ENCODE data around the gene YJEFN3. TPM values are rescaled to one million over a fixed set of nuclear protein-coding genes. Genes with fewer than 3 reads are reported as not detected.

The YJEFN3 gene
- total and polyA plus RNA-seq, 2 donors from 2014 or later = 3.1 to 3.7 TPM

GRCh38 chr19:19544257-19544953, 15.7 kb downstream of the YJEFN3 start:
- Histone ChIP-seq H3K9ac (ENCODE audit: low read length in 3 of 3) (no peak overlapping the region), H3K9me3 (ENCODE audit: control insufficient read depth in 2 of 3, insufficient read depth in 1 of 3, low read length in 3 of 3) (no peaks in the 10 kb centered on the region), H3K27me3 (ENCODE audit: control insufficient read depth, insufficient read depth, low read length) (peaks cover 9% of the 10 kb centered on the region), H3K4me3 (ENCODE audit: low read length in 3 of 3) (no peak overlapping the region), H3K36me3 (ENCODE audit: control insufficient read depth in 2 of 3, insufficient read depth in 3 of 3, low read length in 3 of 3) (no peaks in the 10 kb centered on the region), H3K27ac (ENCODE audit: low read depth in 2 of 2, low read length in 2 of 2) (no peak overlapping the region), H3K4me1 (ENCODE audit: control insufficient read depth in 2 of 3, insufficient read depth in 2 of 3, low read depth in 1 of 3, low read length in 3 of 3) (peaks cover 0 to 8% (median 0%) of the 10 kb centered on the region in 3 donors)
- DNase-seq (peak in 2 of 5 donors; percentile 34 to 67), FAIRE-seq (no peak)
- intact Hi-C loops (cut with DNase I) = no loop called here
- TF ChIP-seq CTCF (IDR thresholded peaks at IDR 0.05; ENCODE audit: borderline replicate concordance, extremely low read depth, insufficient read depth) = no peak

- DNase-seq = peak in 2 of 5 donors; percentile 54 to 72
- no peaks in the 10 kb centered on the region for H3K9me3 ChIP-seq (ENCODE audit: control insufficient read depth in 2 of 3, insufficient read depth in 1 of 3, low read length in 3 of 3)
- FAIRE-seq = no peak
- intact Hi-C loops (cut with DNase I) = no loop called here
- peaks cover 0 to 8% (median 0%) of the 10 kb centered on the region in 3 donors for H3K4me1 ChIP-seq (ENCODE audit: control insufficient read depth in 2 of 3, insufficient read depth in 2 of 3, low read depth in 1 of 3, low read length in 3 of 3)
- H3K27me3 ChIP-seq (ENCODE audit: control insufficient read depth, insufficient read depth, low read length) = peaks cover 7% of the 10 kb centered on the region
- no peaks in the 10 kb centered on the region for H3K36me3 ChIP-seq (ENCODE audit: control insufficient read depth in 2 of 3, insufficient read depth in 3 of 3, low read length in 3 of 3)
- H3K27ac ChIP-seq (ENCODE audit: low read depth in 2 of 2, low read length in 2 of 2) = no peak overlapping the region
- TF ChIP-seq CTCF (IDR thresholded peaks at IDR 0.05; ENCODE audit: borderline replicate concordance, extremely low read depth, insufficient read depth) = no peak
- no peak overlapping the region for H3K4me3 ChIP-seq (ENCODE audit: low read length in 3 of 3)
- no peak overlapping the region for H3K9ac ChIP-seq (ENCODE audit: low read length in 3 of 3)
Observed at GRCh38 chr19:19544954-19545591, 16.4 kb downstream of the YJEFN3 start.

GRCh38 chr19:19545707-19546106, 17.0 kb downstream of the YJEFN3 start:
- no peak overlapping the region for H3K27ac ChIP-seq (ENCODE audit: low read depth in 2 of 2, low read length in 2 of 2)
- intact Hi-C loops (cut with DNase I) = no loop called here
- no peak for FAIRE-seq
- DNase-seq = no peak
- no peak overlapping the region for H3K4me3 ChIP-seq (ENCODE audit: low read length in 3 of 3)
- H3K9me3 ChIP-seq (ENCODE audit: control insufficient read depth in 2 of 3, insufficient read depth in 1 of 3, low read length in 3 of 3) = no peaks in the 10 kb centered on the region
- peaks cover 0 to 6% (median 0%) of the 10 kb centered on the region in 3 donors for H3K4me1 ChIP-seq (ENCODE audit: control insufficient read depth in 2 of 3, insufficient read depth in 2 of 3, low read depth in 1 of 3, low read length in 3 of 3)
- H3K36me3 ChIP-seq (ENCODE audit: control insufficient read depth in 2 of 3, insufficient read depth in 3 of 3, low read length in 3 of 3) = no peaks in the 10 kb centered on the region
- no peak for TF ChIP-seq CTCF (IDR thresholded peaks at IDR 0.05; ENCODE audit: borderline replicate concordance, extremely low read depth, insufficient read depth)
- no peak overlapping the region for H3K9ac ChIP-seq (ENCODE audit: low read length in 3 of 3)
- peaks cover 5% of the 10 kb centered on the region for H3K27me3 ChIP-seq (ENCODE audit: control insufficient read depth, insufficient read depth, low read length)
